ENCODE measurements around the gene ROR2.

The ROR2 gene

GRCh38 chr9:91948597-91949391 is 1.2 kb downstream of the ROR2 start:
- DNase-seq (ENCODE audit: low spot score) = no peak

GRCh38 chr9:91948101-91948596 is 1.9 kb downstream of the ROR2 start:
- no peak for DNase-seq (ENCODE audit: low spot score)

GRCh38 chr9:91946653-91947488 is 3.2 kb downstream of the ROR2 start:
- DNase-seq (ENCODE audit: low spot score) = no peak

GRCh38 chr9:91946196-91946595 is 3.8 kb downstream of the ROR2 start:
- no peak for DNase-seq (ENCODE audit: low spot score)

- no peak for DNase-seq (ENCODE audit: low spot score)
Measured at GRCh38 chr9:91945277-91946085, 4.5 kb downstream of the ROR2 start.

DNA sequence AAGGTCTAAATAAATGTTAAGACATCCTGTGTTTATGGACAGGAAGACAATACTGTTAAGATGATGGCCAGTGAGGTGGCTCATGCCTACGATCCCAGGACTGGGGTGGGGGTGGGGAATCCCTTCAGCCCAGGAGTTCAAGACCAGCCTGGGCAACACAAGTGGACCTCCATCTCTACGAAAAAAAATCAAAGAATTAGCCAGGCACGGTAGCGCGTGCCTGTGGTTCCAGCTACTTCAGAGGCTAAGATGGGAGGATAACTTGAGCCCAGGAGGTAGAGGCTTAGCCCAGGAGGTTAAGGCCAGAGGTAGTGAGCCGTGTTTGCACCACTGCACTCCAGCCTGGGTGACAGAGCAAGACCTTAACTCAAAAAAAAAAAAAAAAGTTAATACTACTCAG is 5.3 kb downstream of the ROR2 start:
- DNase-seq (ENCODE audit: low spot score) = no peak

- DNase-seq (ENCODE audit: low spot score) = no peak
Measured at GRCh38 chr9:91943478-91944470, 6.3 kb downstream of the ROR2 start.

GRCh38 chr9:91942201-91942600 is 7.8 kb downstream of the ROR2 start:
- no peak for DNase-seq (ENCODE audit: low spot score)

GRCh38 chr9:91939978-91940377 is 10.1 kb downstream of the ROR2 start:
- no peak for DNase-seq (ENCODE audit: low spot score)

DNA sequence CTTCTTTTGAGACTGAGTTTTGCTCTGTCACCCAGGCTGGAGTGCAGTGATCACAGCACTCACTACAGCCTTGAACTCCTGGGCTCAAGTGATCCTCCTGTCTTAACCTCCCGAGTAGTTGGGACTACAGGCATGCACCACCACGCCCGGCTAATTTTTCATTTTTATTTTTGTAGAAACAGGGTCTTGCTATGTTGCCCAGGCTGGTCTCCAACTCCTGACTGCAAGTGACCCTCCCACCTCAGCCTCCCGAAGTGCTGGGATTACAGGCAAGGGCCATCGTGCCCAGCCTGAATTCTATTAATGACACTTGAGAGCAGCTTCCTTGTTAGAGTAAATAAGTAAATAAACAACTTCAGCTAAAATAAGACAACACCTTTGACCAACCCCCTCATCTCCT is 12.3 kb downstream of the ROR2 start:
- no peak for DNase-seq (ENCODE audit: low spot score)

GRCh38 chr9:91937056-91937455 is 13.0 kb downstream of the ROR2 start:
- no peak for DNase-seq (ENCODE audit: low spot score)

DNA sequence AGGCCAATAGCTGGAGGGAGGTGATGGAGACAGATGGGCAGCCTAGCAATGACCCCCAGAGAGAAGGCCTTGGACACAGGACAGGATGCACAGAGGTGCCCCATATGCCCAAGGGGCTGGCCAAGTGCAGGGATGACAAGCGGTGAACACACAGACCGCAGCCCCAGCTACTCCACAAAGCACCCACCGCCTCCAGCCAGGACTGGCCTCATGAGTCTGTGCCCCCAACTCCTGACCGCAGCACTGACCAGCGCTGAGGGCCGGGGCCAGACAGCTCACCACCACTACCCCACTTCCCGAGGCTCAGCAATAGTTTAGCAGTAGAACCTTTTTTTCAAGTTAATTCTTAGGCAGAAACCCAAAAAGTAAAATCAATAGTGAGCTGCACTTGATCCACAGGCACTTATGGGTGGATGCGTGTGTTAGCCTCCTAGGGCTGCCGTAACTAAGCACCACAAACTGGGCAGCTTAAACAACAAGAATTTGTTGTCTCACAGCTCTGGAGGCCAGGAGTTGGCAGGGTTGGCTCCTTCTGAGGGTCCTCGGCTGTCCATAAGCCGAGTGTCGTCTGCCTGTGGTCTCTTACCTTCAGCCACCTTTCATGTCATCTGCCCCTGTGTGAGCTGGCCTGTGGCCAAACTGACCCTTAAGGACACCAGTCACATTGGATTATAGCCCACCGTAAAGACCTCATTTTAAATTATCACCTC is 14.1 kb downstream of the ROR2 start:
- DNase-seq (ENCODE audit: low spot score) = no peak

GRCh38 chr9:91935066-91935749 is 14.8 kb downstream of the ROR2 start:
- DNase-seq (ENCODE audit: low spot score) = no peak

- no peak for DNase-seq (ENCODE audit: low spot score)
Measured at GRCh38 chr9:91934654-91935053, 15.4 kb downstream of the ROR2 start.

GRCh38 chr9:91933556-91934352 is 16.3 kb downstream of the ROR2 start:
- DNase-seq (ENCODE audit: low spot score) = no peak

DNA sequence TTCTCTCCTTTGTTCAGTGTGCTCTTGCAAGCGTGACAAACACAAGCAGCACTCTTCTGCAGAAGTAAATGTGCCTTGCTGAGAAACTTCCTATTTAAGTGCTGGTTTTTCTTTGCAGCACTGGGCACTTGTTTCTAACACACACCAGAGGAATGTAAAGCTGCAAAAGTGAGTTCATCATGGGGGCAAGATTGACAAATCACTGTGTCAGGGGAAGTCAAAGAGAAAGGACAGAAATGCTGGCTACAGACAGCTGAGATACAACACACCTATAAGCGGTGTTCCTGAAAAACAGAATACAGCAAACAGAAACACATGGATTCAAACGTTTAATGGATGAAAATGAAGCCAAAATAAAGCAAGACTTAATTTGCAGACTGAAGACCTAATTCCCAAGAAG is 19.6 kb downstream of the ROR2 start:
- no peak for DNase-seq (ENCODE audit: low spot score)

GRCh38 chr9:91929331-91929730 is 20.7 kb downstream of the ROR2 start:
- DNase-seq (ENCODE audit: low spot score) = no peak

GRCh38 chr9:91927922-91928510 is 22.0 kb downstream of the ROR2 start:
- no peak for DNase-seq (ENCODE audit: low spot score)

DNA sequence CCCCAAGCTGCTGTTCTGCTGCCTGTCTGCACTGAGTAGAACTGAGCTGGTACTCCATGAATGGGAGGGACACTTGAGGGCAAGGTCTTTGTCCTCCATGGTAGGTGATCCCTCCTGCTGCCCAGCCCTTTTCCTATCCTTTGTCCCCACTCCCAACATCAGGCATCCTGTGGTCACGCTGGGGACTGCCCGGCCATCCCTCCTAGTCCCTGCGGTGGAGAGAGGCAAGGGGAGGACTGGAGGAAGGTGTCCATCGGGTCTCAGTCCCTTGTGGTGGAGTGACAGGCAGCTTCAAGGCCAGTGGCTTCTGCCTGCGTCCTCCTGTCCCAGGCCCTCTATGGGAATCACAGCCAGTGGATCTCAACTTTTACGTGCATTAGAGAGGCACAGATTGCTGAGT is 25.9 kb downstream of the ROR2 start:
- DNase-seq (ENCODE audit: low spot score) = no peak

Data from putamen (tissue), 1 donor.